Activated CD4-positive, alpha-beta T cell treated with anti-CD3 and anti-CD28 coated beads for 24 hours (primary cell): ENCODE data around the gene CARMIL1.

Source experiments
- DNase-seq, 2 donors: peaks; one replicate each; pipeline ENCODE4 v3.0.0-alpha.2; 2020; ENCODE audit warnings: low read depth in 2 of 2

Gene CARMIL1

DNA sequence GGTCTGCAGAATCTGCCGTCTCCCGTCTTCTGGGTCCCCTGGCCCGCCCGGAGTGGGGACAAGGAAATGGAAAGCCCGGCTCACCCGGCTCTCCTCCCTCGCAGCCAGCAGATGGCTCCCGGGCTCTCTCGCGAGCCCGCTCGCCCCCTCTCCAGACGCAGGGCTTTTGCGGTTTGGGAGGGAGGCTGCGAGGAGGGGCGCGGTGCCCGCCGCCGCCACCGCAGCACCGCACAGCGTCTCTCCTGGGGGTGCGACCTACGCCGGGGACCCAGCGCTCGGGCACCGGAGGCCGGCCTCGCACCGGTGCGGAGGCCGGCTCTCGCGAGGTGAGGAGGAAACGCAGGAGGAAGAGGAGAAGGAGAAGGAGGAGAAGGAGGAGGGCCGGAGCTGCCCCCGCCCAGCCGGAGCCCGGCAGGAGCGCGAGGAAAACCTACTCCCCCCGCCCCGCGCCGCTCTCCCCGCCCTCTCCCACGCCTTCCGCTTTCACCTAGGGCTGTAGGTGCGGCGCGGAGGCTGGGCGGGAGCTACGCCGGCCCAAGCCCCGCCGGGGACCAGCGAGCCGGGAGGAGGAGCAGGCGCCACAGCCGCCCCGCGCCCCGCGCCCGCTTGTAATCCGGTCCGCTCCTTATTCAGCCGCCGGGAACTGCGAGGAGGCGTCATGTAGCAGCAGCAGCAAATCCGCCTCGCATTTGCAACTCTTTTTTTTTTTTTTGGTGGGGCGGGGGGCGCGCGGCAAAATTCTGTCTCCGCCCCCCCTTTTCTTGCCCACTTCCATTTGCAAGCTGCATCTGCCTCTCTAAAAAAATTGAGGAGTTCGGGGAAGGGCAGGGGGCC is at the start of gene CARMIL1:
Gene CARMIL1 (plus strand): TSS at position 461 of the 834 bp plus-strand sequence. CDS start 422 bp downstream, outside the sequence.
- peak; percentile 52 to 57 for DNase-seq

DNA sequence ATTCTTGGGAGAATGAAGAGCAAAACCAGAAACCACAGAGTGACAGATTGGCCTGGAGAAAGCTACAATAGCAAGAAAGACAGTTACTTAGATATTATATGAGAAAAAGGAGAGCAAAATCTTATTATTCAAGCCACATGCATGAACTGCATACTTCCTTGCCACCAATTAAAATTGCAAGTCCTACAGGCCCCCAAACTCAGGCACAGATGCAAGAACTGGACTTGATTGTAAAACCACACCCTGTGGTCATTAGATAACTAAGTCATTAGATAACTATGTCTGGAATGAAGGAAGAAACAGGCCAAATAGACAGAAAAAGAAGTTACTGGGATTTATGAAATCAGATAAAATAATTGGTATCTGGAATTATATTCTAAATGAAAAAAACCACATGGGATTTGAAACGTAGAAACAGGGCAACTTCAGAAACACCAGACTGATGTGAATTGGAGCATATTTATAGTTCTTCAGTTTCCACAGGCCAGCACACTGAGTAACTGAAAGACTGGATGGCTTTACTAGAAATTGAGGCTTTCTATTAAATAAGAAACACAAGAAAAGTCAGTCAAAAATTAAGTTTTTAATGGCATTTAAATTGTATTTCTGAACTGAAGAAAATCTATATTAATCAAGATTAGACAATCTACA is 49.4 kb upstream of the CARMIL1 start:
- DNase-seq, result no peak

DNA sequence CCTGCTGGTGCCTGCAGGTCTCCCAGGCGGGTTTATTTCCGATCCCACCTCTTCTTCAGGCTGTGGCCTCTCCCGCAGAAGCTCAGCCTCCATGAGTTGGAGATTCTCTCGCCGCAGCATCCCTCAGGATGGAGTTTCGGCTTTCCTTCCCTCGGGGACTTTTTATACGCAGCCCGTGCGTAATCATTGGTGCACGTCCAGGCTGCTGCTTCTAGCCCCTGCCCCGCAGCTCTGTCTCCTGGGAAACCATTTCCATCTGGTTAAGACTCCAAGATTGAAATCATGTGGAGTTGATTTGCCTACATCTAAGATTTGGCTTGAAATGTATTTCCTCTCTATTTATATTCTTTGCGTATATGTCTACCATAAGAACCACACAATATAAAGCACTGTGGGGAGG is 46.7 kb upstream of the CARMIL1 start:
- no peak for DNase-seq

- DNase-seq, result no peak
Measured at GRCh38 chr6:25233226-25233625, 45.9 kb upstream of the CARMIL1 start.

GRCh38 chr6:25237579-25237978 is 41.6 kb upstream of the CARMIL1 start:
- no peak for DNase-seq

- no peak for DNase-seq
Measured at GRCh38 chr6:25239059-25239458, 40.1 kb upstream of the CARMIL1 start.

DNA sequence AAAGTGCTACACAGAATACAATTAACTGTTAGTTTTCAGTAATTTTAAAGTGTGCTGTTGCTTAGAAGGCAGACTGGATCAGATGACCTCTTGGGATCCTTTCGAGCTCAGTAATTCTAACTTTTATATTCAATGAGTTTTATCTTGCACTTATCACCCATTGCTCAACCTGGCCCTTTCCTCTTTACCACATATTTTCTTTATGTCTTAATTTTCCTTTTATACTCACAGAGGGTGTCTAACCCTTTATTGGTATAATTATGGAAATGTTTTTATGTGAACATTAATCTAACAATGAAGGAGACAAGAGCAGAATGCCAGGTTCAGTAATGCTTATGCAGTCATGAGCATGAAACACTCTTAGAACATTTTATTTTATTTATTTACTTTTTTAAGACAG is 39.7 kb upstream of the CARMIL1 start:
- DNase-seq, result no peak

DNA sequence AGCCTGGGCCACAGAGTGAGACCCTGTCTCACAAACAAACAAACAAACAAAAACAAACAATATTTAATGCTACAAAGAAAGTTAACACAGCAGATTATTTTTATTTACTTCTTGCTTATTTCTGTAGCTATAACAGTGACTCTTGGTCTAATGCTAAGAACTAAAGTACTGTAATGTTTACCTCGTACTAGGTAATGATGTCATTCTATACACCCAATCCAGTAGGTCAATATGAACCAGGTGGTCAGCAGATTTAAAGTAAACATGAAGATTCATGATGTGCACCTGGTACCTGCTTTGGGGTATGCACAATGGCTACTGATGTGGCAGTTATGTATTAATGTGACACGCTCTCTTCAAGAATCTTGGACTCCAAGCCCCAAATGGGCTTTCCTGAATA is 36.6 kb upstream of the CARMIL1 start:
- DNase-seq, result no peak

DNA sequence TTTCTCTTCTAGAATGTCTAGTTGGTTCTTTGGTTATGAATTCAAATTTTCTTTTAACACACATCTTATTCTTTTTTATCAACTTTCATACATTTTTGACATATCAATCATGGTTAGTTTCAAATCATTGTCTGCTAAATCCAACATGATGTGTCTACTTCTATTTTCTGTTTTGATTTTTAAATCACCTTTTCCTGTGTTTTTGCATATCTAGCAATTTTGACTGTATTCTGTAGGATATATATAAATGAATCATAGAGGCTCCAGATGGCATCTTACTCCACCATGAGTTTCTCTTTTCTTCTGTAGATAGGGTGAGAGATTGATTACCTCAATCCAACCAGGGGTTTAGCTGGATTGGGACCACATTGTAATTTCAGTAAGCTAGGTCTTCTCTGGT is 34.3 kb upstream of the CARMIL1 start:
- no peak for DNase-seq

DNA sequence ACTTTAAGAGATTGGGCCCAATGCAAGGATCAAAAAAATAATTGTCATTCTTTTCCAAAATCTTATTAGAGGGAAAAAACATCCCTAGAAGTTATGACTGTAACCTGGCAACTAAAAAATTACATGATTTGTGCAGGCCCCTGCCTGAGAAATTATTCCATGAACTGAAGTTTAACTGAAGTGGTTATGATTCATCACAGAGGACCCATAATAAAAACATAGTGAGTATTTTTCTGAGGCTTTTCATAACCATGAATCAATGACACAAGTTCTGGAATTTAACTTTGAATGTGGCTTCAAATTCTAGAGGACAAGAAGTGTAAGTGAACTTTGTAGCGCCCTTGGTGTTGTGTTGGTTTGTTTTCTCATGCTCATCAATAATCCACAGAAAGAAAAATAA is 31.1 kb upstream of the CARMIL1 start:
- no peak for DNase-seq

DNA sequence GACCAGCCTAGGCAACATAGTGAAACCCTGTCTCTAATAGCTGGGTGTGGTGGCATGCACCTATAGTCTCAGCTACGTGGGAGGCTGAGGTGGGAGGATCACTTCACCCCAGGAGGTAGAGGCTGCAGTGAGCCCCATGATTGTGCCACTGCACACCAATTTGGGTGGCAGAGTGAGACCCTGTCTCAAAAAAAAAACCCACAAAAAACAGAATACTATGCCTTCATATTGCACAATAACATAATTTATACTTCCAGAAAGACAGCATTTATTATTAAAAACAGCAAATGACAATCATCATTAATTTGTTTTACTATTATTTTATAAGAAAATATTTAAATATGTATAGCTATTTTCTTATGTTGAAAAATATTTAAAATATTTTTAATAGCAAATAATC is 30.0 kb upstream of the CARMIL1 start:
- no peak for DNase-seq

- DNase-seq, result peak in 1 of 2 donors; percentile 5
Measured at GRCh38 chr6:25250878-25251277, 28.3 kb upstream of the CARMIL1 start.

DNA sequence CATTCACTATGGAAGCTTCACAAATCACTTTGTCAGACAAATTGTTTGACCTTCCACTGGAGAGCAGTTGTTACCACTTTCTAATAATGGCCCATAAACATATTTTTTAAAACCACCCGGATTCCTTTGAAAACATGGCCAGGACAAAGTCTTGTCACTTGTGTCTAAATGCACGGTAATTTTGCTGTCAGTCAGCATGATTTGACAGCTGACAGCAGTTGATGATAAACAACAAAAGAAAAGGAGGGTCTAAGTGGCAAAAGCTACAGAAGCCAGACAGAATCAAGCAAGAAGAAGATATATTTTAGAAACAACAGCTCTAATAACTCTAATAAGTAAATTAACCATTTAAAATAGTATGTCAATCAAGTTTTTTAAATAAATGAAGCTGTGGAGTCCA is 27.7 kb upstream of the CARMIL1 start:
- DNase-seq, result no peak

DNA sequence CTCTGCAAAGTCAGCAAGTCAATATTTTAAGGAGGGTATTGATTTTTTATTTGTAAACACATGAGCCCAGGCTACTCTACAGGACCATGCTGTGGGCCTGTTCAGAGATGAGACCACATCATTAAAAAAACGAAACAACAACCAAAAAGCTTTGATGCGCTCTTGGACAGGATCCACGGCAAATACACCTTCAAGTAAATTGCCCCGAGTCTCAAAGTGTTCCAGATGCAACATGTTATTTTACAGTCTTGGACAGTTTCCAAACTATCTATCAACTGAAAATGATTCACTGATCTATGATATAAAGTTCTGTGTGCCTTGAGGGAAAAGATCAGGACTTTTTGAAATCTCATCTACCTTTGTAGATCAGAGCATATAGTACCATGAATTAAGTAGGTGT is 25.8 kb upstream of the CARMIL1 start:
- DNase-seq, result no peak

GRCh38 chr6:25254671-25255070 is 24.5 kb upstream of the CARMIL1 start:
- no peak for DNase-seq

- no peak for DNase-seq
Measured at GRCh38 chr6:25257686-25258348, 21.4 kb upstream of the CARMIL1 start.

- DNase-seq, result no peak
Measured at GRCh38 chr6:25259756-25260155, 19.4 kb upstream of the CARMIL1 start.

GRCh38 chr6:25263657-25264056 is 15.5 kb upstream of the CARMIL1 start:
- DNase-seq, result no peak

GRCh38 chr6:25266456-25267100 is 12.6 kb upstream of the CARMIL1 start:
- DNase-seq, result no peak

- DNase-seq, result no peak
Measured at GRCh38 chr6:25267662-25268061, 11.5 kb upstream of the CARMIL1 start.

- no peak for DNase-seq
Measured at GRCh38 chr6:25270559-25270958, 8.6 kb upstream of the CARMIL1 start.

GRCh38 chr6:25275436-25275835 is 3.7 kb upstream of the CARMIL1 start:
- DNase-seq, result no peak
